Measurements from ENCODE around the gene NXT2. TPM values are rescaled to one million over a fixed set of nuclear protein-coding genes. Genes with fewer than 3 reads are reported as not detected.

NXT2 gene
- total and polyA plus RNA-seq, 8 donors: 1.8 to 15.1 (median 8.3) TPM; not detected in 1

DNA sequence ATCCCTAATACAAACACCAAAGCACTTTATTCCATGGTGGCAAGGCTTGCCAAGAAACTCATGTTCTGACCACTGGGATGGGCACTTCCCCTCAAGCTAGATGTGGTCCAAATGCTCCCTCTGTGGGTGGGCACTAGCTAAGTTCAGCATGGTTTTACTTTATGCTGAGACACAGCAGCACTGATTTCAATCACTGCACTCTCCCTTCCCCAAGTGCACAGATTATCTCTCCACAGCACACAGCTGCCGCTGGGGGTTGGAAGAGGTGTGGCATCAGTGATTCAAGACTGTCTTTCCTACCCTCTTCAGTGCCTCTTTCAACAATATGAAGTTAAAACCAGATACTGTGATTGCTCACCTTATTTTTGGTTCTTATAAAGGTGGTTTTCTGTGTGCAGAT lies 38.2 kb upstream of the NXT2 start:
- no peak for DNase-seq
- no peaks in the 10 kb centered on the region for H3K9me3 ChIP-seq
- no peak overlapping the region for H3K27ac ChIP-seq
- H3K27me3 ChIP-seq: no peaks in the 10 kb centered on the region
- intact Hi-C loops (cut with DNase I; ENCODE audit: low total_unique reads): no loop called here
- 57 to 85% (median 64%) methylated on average over 1 of the region's 1 CpG for WGBS, 5 donors
- TF ChIP-seq POLR2AphosphoS5 (IDR thresholded peaks at IDR 0.05) (no peak), POLR2A (IDR thresholded peaks at IDR 0.05) (no peak), EP300 (IDR thresholded peaks at IDR 0.05) (no peak)
- TF ChIP-seq, protein P1, sequence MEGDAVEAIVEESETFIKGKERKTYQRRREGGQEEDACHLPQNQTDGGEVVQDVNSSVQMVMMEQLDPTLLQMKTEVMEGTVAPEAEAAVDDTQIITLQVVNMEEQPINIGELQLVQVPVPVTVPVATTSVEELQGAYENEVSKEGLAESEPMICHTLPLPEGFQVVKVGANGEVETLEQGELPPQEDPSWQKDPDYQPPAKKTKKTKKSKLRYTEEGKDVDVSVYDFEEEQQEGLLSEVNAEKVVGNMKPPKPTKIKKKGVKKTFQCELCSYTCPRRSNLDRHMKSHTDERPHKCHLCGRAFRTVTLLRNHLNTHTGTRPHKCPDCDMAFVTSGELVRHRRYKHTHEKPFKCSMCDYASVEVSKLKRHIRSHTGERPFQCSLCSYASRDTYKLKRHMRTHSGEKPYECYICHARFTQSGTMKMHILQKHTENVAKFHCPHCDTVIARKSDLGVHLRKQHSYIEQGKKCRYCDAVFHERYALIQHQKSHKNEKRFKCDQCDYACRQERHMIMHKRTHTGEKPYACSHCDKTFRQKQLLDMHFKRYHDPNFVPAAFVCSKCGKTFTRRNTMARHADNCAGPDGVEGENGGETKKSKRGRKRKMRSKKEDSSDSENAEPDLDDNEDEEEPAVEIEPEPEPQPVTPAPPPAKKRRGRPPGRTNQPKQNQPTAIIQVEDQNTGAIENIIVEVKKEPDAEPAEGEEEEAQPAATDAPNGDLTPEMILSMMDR (IDR thresholded peaks at IDR 0.05): no peak
- no peaks in the 10 kb centered on the region for H3K4me1 ChIP-seq
- no peak overlapping the region for H3K4me3 ChIP-seq
- no peaks in the 10 kb centered on the region for H3K36me3 ChIP-seq

DNA sequence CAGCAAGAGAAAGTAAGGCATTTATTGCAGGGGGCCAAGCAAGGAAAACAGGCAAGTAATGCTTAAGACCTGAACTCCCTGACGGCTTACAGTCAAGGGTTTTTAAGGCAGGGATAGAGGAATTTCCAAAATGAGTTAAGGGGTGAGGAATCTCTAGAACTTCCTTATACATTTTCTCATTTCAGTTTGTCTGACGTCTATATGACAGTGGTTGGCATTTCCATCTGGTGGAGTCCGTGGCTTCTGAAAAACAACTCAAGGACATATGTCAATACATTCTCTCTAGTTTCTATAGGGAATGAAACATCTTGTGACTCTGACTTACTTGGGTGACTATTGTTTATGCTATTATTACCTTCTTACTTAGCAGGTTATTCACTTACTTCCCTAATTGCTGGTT lies 35.5 kb upstream of the NXT2 start:
- H3K27ac ChIP-seq: no peak overlapping the region
- WGBS, 5 donors: 62 to 88% (median 69%) methylated on average over 3 of the region's 3 CpGs
- no peaks in the 10 kb centered on the region for H3K36me3 ChIP-seq
- intact Hi-C loops (cut with DNase I; ENCODE audit: low total_unique reads): no loop called here
- H3K9me3 ChIP-seq: no peaks in the 10 kb centered on the region
- TF ChIP-seq POLR2A (IDR thresholded peaks at IDR 0.05): no peak
- TF ChIP-seq, protein P1 (IDR thresholded peaks at IDR 0.05): no peak
- no peak for TF ChIP-seq POLR2AphosphoS5 (IDR thresholded peaks at IDR 0.05)
- TF ChIP-seq EP300 (IDR thresholded peaks at IDR 0.05): no peak
- H3K4me1 ChIP-seq: no peaks in the 10 kb centered on the region
- H3K4me3 ChIP-seq: no peak overlapping the region
- H3K27me3 ChIP-seq: no peaks in the 10 kb centered on the region
- DNase-seq: no peak

DNA sequence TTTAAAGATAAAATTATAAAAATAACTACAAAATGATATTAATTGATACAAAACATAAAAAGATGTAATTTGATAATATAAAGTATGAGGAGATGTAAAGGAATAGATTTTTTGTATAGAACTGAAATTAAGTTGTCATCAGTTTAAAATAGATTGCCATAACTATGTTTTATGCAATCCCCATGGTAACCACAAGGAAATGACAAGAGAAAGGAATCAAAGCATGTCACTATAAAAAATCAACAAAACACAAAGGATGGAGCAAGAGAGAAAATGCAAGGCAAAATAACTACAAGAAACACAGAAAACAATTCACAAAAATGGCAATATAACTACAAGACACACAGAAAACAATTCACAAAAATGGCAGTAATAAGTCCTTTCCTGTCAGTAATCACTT lies 27.7 kb upstream of the NXT2 start:
- H3K27ac ChIP-seq: no peak overlapping the region
- TF ChIP-seq EP300 (IDR thresholded peaks at IDR 0.05): no peak
- no peak for DNase-seq
- no peak overlapping the region for H3K4me3 ChIP-seq
- H3K4me1 ChIP-seq: no peaks in the 10 kb centered on the region
- H3K27me3 ChIP-seq: no peaks in the 10 kb centered on the region
- H3K36me3 ChIP-seq: no peaks in the 10 kb centered on the region
- H3K9me3 ChIP-seq: no peaks in the 10 kb centered on the region
- intact Hi-C loops (cut with DNase I; ENCODE audit: low total_unique reads): no loop called here

DNA sequence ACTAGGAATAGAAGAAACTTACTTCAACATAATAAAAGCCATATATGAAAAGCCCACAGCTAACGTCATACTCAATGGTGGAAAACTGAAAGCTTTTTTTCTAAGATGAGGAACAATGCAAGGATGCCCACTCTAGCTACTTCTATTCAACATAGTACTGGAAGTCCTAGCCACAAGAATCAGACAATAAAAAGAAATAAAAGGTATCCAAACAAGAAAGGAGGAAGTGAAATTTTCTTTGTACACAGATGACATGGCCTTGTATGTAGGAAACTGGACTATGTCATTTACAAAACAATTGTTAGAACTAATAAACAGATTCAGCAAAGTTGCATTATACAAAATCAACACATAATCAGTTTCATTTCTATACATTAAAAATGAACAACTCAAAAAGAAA lies 25.5 kb upstream of the NXT2 start:
- no peaks in the 10 kb centered on the region for H3K36me3 ChIP-seq
- no peaks in the 10 kb centered on the region for H3K27me3 ChIP-seq
- TF ChIP-seq, protein P1 (IDR thresholded peaks at IDR 0.05): no peak
- no peak for TF ChIP-seq EP300 (IDR thresholded peaks at IDR 0.05)
- no peak for TF ChIP-seq POLR2A (IDR thresholded peaks at IDR 0.05)
- TF ChIP-seq POLR2AphosphoS5 (IDR thresholded peaks at IDR 0.05): no peak
- no peaks in the 10 kb centered on the region for H3K4me1 ChIP-seq
- no peak overlapping the region for H3K4me3 ChIP-seq
- H3K9me3 ChIP-seq: no peaks in the 10 kb centered on the region
- whole genome bisulfite sequencing, 5 donors: 64 to 94% (median 74%) methylated on average over 1 of the region's 1 CpG
- no peak for DNase-seq
- H3K27ac ChIP-seq: no peak overlapping the region
- intact Hi-C loops (cut with DNase I; ENCODE audit: low total_unique reads): no loop called here

DNA sequence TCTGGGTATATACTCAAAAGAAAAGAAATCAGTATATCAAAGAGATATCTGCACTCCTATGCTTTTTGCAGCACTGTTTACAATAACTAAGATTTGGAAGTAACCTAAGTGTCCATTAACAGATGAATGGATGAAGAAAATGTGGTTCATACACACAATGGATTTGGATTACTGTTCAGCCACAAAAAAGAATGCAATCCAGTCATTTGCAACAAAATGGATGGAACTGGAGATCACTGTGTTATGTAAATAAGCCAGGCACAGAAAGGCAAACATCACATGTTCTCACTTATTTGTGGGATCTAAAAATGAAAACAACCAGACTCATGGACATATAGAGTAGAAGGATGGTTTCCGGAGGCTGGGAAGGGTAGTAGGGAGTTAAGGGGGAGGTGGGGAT lies 17.6 kb upstream of the NXT2 start:
- H3K4me3 ChIP-seq: no peak overlapping the region
- no peaks in the 10 kb centered on the region for H3K27me3 ChIP-seq
- WGBS, 5 donors: 87 to 97% (median 89%) methylated on average over 1 of the region's 1 CpG
- intact Hi-C loops (cut with DNase I; ENCODE audit: low total_unique reads): no loop called here
- H3K9me3 ChIP-seq: no peaks in the 10 kb centered on the region
- no peaks in the 10 kb centered on the region for H3K36me3 ChIP-seq
- no peak overlapping the region for H3K27ac ChIP-seq
- no peaks in the 10 kb centered on the region for H3K4me1 ChIP-seq
- TF ChIP-seq POLR2AphosphoS5 (IDR thresholded peaks at IDR 0.05) (no peak), EP300 (IDR thresholded peaks at IDR 0.05) (no peak), POLR2A (IDR thresholded peaks at IDR 0.05) (no peak)
- TF ChIP-seq, protein P1 (IDR thresholded peaks at IDR 0.05): no peak
- no peak for DNase-seq

All from stomach (tissue), 9 donors.